Measurements from ENCODE around the gene HECTD1.
"Not testable (repeated sequence)": the region's sequence is repeated elsewhere in the genome, so short reads cannot be mapped to it uniquely, and the experiment has no call there.

The HECTD1 gene

DNA sequence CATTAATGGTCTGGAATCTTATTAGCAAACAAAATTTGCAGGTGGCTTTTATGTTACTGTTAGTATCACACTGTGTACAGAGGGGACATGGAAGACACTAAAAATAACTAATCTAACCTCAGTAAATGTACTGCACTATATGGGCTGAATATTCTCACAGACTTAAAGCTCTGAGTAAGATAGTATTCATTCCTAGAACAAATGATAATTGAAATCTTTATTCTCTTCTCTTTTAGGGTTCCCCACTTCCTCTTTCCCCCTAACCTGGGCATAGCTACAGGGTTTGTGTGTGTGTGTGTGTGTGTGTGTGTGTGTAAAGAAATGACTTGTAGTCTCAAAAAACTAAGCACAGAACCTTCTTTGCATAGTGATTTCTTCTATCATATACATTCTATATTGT is 21.4 kb upstream of the HECTD1 start:
- DNase-seq (ENCODE audit: low read depth, low spot score): no peak
- H3K27ac ChIP-seq: peak overlapping the region; percentile 95

DNA sequence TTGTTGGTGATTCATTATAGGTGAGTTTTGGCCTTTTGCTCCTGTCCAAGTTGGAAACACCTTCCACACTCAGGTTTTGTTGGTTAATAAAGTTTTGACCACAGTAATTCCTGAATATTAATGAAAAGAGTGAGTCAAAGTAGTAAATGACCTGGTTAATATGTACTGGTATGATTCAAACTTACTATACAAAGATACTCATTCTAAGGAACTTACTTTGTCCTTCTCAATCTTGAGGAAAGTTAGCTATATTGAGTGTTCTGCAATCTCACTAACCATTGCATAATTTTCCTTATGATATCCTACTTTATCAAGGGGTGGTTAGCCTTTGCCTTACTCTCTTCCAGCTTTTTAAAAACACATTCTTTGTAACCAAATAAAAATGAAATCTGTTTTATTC is 20.9 kb upstream of the HECTD1 start:
- H3K27ac ChIP-seq: peak overlapping the region; percentile 95
- DNase-seq (ENCODE audit: low read depth, low spot score): peak; percentile 33

DNA sequence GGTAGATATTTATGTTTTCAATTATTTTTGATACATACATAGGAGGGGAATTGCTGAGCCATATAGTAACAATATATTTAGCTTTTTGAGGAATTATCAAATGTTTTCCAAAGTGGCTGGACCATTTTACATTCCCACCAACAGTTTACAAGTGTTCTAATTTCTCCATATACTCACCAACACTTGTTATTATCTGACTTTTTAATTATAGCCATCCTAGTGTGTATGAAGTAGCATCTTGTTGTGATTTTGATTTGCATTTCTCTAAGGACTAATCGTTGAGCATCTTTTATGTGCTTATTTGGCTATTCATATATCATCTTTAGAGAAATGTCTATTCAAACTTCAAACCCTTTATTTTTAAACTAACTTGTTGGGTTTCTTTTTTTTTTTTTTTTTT is 17.2 kb upstream of the HECTD1 start:
- no peak overlapping the region for H3K27ac ChIP-seq
- DNase-seq (ENCODE audit: low read depth, low spot score): no peak

DNA sequence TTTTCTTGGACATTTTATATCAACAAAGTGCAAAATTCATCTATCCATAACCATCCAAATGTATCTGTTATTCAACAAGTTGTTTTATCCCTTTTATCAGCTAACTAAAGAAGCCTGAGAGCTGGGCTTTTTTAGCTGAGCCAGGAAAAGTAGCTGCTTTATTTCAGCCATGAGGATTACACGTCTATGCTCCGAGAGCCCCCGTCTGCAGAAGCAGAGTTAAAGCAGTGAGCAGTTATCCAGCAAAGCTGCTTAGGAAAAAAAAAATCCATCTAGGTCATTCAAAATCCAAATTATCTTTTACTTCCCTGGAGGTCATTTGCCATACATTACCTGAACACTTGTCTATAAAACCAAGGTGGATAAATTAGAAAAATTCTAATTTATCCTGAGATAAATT is 15.7 kb upstream of the HECTD1 start:
- no peak overlapping the region for H3K27ac ChIP-seq
- DNase-seq (ENCODE audit: low read depth, low spot score): no peak

DNA sequence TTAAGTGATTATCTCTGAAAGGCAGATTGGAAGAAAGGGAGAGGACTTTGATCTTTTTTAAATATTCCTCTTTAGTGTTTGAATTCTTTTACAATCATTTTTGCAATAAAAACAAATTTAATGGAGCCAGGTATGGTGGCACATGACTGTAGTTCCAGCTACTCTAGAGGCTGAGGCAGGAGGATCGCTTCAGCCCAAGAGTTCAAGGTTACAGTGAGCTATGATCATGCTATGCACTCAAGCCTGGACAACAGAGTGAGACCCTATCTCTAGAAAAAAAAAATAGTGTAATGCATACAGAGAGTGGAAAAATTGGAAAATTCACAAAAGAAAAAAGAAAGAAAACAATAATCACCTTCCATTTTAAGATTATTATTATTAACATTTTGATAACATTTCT is 15.2 kb upstream of the HECTD1 start:
- H3K27ac ChIP-seq: no peak overlapping the region
- no peak for DNase-seq (ENCODE audit: low read depth, low spot score)

DNA sequence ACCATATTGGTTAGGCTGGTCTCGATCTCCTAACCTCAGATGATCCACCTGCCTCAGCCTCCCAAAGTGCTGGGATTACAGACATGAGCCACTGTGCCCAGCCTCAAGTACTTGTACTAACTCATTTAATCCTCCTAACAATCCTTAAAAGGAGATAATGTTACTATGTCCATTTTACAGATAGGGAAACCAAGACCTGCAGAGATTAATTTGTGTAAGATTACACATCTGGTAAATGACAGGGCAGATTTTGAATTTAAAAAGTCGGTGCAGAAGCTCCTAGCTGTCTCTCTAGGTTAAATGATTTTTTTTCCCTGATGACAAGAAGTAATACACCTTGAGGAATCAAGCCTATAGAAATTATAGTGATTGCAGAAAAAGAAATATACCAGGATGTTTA is 13.7 kb upstream of the HECTD1 start:
- no peak overlapping the region for H3K27ac ChIP-seq
- DNase-seq (ENCODE audit: low read depth, low spot score): no peak

DNA sequence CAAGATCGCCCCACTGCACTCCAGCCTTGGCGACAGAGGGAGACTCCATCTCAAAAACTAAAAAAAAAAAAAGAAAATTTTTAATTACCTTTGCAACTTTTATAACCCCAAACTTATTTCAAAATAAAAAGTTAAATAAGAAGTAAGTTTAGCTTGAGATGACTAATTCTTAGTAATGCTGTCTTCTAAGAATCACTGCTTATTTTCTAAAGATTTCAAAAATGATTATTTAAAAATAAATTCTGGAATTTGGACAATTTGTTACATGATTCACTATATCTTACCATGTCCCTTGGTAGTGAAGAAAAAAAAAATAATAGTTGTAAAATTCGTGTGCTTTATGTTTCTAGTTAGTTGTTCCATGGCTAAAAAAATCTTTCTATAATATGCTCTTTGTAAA is 11.6 kb upstream of the HECTD1 start:
- H3K27ac ChIP-seq: no peak overlapping the region
- no peak for DNase-seq (ENCODE audit: low read depth, low spot score)

DNA sequence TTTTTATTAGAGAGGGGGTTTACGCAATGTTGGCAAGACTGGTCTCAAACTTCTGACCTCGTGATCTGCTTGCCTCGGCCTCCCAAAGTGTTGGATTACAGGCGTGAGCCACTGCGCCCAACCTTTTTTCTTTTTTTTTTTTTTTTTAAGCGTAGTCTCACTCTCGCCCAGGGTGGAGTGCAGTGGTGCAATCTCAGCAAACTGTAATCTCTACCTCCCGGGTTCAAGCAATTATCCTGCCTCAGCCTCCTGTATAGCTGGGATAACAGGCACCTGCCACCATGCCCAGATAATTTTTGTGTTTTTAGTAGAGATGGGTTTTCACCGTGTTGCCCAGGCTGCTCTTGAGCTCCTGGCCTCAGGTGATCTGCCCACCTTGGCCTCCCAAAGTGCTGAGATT is 8.8 kb upstream of the HECTD1 start:
- no peak overlapping the region for H3K27ac ChIP-seq
- DNase-seq (ENCODE audit: low read depth, low spot score): no peak

DNA sequence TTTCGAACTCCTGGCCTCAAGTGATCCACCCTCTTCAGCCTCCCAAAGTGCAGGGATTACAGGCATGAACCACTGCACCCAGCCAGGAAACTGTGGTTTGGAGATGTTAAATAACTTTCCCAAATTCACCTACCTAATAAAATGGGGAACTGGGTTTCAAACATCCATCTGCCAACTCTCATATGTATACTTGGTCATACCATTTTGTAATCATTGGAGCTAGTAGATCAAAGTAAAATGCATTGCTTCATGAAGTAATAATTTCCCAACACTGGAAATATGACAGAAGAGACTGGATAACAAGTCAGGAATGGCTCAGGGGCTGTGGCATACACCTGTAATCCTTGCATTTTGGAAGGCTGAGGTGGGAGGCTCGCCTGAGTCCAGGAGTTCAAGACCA is 5.3 kb upstream of the HECTD1 start:
- no peak overlapping the region for H3K27ac ChIP-seq
- no peak for DNase-seq (ENCODE audit: low read depth, low spot score)

DNA sequence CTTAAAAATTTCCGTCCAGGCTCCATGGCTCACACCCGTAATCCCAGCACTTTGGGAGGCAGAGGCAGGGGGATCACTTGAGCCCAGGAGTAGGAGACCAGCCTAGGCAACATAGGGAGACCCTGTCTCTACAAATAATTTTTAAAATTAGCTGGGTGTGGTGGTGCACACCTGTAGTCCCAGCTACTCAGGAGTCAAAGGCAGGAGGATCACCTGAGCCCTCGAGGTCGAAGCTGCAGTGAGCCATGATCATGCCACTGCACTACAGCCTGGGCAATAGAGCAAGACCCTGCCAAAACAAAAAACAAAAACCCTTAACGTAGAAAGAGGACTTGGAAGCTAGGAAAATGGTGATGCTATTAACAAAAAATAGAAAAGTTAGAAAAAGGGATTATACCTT is 2.0 kb upstream of the HECTD1 start:
- H3K27ac ChIP-seq: no peak overlapping the region
- no peak for DNase-seq (ENCODE audit: low read depth, low spot score)

DNA sequence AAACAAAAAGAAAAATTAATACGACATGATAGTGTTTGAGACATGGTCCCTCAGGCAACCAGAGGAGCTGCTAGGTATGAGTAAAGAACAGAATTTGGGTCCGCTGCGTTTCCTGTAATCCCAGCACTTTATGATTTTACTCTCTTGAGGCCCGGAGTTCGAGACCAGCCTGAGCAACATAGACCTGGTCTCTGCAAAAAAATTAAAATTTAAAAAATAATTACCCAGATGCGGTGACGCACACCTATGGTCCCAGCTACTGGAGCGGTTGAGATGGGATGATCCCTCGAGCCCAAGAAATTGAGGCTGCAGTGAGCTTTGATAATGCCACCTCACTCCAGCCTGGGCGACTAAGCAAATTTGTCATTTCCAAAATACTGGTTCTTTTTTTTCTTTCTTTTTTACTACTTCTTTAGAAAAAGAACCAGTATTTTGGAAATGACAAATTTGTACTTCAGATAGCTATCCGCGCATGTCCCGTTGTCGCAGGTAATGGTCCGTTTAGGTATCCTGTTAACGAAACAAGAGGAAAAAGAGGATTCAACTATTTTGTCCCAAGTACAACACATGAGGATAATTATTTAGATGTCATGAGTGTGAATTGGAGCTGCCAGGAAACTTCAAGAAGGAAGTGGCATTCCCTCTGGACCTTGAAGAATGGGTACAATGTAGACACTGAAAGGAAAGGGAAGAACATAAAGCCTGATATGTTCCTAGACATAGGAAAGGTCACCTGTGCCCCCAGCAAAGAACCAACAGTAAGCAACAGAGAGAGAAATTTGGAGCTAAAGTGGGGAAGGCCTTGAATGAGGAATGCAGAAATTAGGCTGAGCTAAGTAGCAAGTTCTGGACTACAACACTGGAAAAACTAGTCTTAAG is 1.2 kb upstream of the HECTD1 start:
- H3K27ac ChIP-seq: peak overlapping the region; percentile 96
- DNase-seq (ENCODE audit: low read depth, low spot score): no peak

DNA sequence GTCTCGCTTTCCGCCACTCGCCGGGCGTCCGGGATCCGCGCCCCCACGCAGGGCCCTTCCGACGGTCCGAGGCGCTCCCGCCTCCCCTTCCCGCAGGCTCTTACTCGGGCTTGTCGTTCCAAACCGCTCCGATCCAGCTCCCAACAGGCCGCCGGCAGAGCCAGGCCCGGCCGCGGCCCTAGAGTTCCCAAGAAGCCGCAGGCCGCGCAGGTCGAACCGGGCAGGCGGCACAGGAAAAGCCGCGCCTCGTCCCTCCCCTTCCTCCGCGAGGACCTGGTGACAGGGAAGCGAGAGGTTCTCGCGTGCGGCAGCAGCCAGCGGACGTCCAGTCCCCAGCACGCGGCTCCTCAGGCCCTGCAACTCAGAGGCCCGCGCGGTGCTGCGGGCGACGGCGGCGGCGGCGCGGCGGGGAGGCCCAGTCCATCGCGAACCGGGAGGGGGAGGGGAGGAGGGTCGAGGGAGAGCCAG is 272 bp downstream of the HECTD1 start:
- peak overlapping the region; percentile 96 for H3K27ac ChIP-seq
- DNase-seq (ENCODE audit: low read depth, low spot score): peak; percentile 43

DNA sequence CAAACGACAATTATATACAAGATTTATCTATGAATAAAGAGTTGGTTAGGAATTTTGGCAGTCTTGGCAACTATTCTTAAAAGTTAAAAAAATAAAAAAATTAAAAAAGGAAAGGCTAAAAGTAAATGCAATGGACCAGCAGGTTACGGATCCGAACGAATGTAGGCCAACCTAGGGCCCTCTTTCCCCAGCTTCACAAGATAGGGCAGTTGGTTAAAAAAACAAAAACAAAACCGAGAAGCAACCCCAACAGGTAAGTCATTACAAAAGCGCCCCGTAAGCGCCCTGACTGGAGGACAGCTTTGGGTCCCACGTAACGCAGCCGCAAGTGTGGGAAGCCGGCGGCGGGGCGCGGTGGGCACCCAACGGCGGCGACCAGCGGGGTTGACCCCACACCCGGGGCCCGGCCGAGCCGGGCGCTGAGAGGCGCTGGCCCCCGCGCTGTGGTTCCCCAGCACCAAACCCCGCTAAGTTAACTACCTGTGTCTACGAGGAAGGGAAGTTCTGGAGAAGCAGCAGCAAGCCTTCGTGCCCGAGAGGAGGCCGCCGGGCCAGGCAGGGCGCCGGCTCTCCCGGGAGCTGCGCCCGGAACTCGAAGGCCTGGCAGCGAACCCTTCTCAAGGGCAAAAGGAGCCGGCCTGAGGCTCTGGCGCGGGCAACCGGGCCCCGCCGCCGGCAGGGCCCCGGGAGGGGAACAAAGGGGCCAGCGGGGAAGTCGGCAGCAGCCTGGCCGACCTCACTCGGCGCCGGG is 882 bp downstream of the HECTD1 start:
- DNase-seq (ENCODE audit: low read depth, low spot score): no peak
- H3K27ac ChIP-seq: peak overlapping the region; percentile 96

DNA sequence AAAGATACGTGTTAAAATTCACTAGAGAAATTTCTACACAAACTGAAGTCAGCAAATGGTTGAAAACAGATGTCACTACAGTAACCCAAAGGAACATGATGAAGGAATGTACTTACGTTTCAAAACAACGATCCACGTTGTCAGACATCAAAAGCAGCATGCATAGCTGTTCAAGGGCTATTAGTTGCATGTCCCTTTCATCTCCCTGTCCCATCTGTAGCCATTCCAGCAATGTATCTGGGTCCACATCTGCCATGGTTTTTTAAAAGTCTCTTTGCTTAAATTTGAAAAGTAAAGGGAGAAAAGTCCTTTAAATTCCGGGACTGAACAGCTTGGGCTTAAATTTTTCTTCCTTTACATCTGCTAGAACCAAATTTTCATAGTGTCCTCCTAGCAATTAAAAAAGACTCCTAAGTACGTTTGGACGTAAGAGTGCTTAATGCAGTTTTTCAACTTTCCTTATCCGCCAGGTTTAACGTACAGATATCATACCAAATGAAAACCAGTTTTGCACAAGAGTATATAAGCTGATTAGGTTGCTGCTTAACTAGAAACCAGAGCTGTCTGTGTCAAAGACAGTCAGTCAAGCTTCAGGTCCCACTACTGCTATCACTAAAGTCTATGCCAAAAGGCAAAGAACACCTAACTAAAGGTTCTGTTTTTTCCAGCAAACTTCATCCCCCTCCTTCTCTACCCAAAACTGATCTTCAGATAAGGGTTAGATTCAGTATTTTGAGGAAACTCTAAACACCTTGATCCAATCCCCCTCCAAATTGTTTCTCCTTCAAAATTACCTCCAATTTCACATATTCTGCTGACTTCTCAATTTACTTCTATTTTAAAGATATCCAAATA is 1.7 kb downstream of the HECTD1 start:
- H3K27ac ChIP-seq: peak overlapping the region; percentile 96
- no peak for DNase-seq (ENCODE audit: low read depth, low spot score)

DNA sequence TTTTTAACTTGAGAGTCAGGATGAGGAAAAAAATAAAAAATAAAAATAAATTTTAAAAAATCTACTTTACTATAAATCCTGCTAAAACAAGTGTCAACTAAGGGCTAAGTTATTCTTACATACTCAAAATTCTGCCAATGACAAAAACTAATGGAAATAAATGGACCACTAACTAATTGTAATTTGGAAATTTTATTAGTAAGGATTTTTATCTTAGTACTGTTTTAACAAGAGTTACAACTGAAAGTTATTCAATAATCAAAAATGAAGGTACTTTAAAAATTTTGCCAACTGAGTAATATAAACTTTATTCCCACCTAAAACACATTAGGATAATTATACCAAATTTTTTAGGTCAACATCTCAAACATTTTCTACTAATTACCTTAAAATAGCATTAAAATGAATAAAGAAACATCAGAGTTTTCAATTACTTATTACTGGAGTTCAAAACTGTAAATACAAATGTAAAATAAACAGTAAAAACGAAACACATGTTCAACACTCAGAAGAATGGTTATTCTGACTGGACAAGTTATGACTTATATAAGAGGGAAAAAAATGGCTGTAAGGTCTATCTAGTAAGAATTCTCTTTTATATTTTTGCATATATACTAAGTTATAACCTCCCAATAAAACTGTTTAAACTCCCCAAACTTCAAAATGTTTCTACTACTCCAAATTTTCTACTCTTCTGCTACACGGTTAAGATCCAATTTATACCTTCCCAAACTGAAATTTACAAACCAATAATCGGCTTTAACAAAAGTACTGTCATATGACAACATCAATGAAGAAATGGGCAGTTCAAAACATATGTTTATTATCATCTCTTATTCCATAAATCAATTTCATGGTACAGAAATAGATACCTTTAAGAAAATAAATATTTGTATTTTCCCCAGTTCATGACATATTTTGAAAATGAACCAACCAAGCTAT is 2.7 kb downstream of the HECTD1 start:
- no peak for DNase-seq (ENCODE audit: low read depth, low spot score)
- no peak overlapping the region for H3K27ac ChIP-seq

DNA sequence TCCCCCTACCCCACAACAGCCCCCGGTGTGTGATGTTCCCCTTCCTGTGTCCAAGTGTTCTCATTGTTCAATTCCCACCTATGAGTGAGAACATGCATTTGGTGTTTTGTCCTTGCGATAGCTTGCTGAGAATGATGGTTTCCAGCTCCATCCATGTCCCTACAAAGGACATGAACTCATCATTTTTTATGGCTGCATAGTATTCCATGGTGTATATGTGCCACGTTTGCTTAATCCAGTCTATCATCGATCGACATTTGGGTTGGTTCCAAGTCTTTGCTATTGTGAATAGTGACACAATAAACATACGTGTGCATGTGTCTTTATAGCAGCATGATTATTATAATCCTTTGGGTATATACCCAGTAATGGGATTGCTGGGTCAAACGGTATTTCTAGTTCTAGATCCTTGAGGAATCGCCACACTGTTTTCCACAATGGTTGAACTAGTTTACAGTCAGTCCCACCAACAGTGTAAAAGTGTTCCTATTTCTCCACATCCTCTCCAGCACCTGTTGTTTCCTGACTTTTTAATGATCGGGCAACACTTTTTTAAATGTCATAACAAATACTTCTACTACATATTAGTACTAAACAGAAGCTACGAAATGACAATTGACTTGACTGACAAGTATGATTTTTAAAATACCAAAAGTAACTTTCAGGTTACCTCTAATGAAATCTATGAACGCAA is 3.5 kb downstream of the HECTD1 start:
- not testable (repeated sequence) for H3K27ac ChIP-seq; DNase-seq (ENCODE audit: low read depth, low spot score)

DNA sequence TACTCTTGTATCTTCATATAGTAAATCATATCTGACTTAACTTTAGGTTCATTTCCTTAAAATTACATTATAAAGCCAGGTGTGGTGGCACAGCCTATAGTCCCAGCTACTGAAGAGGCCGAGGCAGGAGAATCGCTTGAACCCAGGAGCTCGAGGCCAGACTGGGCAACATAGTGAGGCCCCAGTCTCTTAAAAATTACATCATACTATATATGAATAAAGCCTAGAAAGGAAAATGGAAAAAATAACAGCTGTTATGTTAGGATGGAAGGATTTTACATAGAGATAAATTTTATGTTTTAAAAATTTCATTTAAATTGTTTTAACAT is 4.2 kb downstream of the HECTD1 start:
- no peak for DNase-seq (ENCODE audit: low read depth, low spot score)

DNA sequence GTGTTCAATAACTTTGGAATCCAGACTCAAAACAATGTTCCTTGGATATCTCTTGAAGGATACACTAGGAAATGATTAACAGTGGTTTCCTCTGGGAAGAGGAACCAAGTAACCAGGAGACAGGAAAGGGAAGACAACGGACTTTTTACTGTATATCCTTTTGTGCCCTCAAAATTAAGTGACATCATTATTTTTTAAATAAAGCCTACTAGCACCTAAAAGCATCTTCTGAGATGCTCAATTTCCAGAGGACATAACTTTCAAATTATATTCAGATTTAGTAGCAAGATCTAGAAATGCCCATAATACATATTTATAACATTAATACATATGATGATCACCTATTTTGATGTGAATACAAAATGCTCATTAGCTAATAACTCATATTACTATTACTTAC is 6.5 kb downstream of the HECTD1 start:
- peak overlapping the region; percentile 31 for H3K27ac ChIP-seq
- no peak for DNase-seq (ENCODE audit: low read depth, low spot score)

More for the DNA sequence above, 4.2 kb downstream of the HECTD1 start:
- no peak overlapping the region for H3K27ac ChIP-seq

DNA sequence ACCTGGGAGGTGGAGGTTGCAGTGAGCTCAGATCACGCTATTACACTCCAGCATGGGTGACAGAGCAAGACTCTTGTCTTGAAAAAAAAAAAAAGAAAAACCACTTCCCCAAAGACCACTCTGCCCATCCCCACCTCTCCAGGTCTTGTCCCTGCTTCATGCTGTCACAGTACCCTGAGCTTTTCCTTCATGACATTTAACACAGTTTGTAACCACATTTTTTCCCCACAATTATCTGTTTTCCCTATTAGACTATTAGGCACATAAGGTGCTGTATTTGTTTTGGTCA is 6.9 kb downstream of the HECTD1 start:
- peak overlapping the region; percentile 31 for H3K27ac ChIP-seq
- no peak for DNase-seq (ENCODE audit: low read depth, low spot score)
